Erythroblast (primary cell): Measurements from ENCODE around the gene TEX44.
"Not testable (repeated sequence)": the region's sequence is repeated elsewhere in the genome, so short reads cannot be mapped to it uniquely, and the experiment has no call there.

Experiments used
- DNase-seq, 2 experiments: peaks; one replicate each; lab custom pipeline; 2025; lab: John Stamatoyannopoulos, UW
- GATA1 ChIP-seq: IDR thresholded peaks from 2 replicates; pipeline ENCODE4 v1.6.1; 2011; ENCODE audit warnings: low read depth, mild to moderate bottlenecking, control low read depth, low read length, moderate library complexity
- POLR2A ChIP-seq: IDR thresholded peaks from 2 replicates; pipeline ENCODE4 v1.6.1; 2011; ENCODE audit warnings: mild to moderate bottlenecking, low read length

The TEX44 gene

GRCh38 chr2:231592636-231593145 is at the start of gene TEX44:
TSS of gene TEX44 (plus strand) at chr2:231592864. CDS start at chr2:231592952, 88 bp downstream.
- TF ChIP-seq POLR2A (no peak), GATA1 (no peak)
- DNase-seq = no peak

- TF ChIP-seq GATA1 (no peak), POLR2A (no peak)
- DNase-seq = peak in 1 of 2 experiments; percentile 11
Measured at GRCh38 chr2:231545105-231545902, 47.4 kb upstream of the TEX44 start.

- no peak for DNase-seq
- TF ChIP-seq GATA1 = no peak
- no peak for TF ChIP-seq POLR2A
Measured at GRCh38 chr2:231546014-231546715, 46.5 kb upstream of the TEX44 start.

GRCh38 chr2:231547315-231548110 is 45.2 kb upstream of the TEX44 start:
- TF ChIP-seq POLR2A (no peak), GATA1 (no peak)

GRCh38 chr2:231548752-231549151 is 43.9 kb upstream of the TEX44 start:
- DNase-seq = no peak
- TF ChIP-seq POLR2A = no peak
- TF ChIP-seq GATA1 = no peak

More at GRCh38 chr2:231547315-231548110, 45.2 kb upstream of the TEX44 start:
- DNase-seq = no peak

- TF ChIP-seq POLR2A = no peak
- TF ChIP-seq GATA1 = no peak
- DNase-seq = no peak
Measured at GRCh38 chr2:231549446-231550239, 43.0 kb upstream of the TEX44 start.

GRCh38 chr2:231552752-231553151 is 39.9 kb upstream of the TEX44 start:
- DNase-seq = no peak
- TF ChIP-seq GATA1 (no peak), POLR2A (no peak)

- DNase-seq = no peak
- TF ChIP-seq GATA1 (no peak), POLR2A (no peak)
Measured at GRCh38 chr2:231554327-231554726, 38.3 kb upstream of the TEX44 start.

- TF ChIP-seq POLR2A (no peak), GATA1 (no peak)
- peak in 1 of 2 experiments; percentile 12 for DNase-seq
Measured at GRCh38 chr2:231554748-231555545, 37.7 kb upstream of the TEX44 start.

GRCh38 chr2:231556496-231556895 is 36.2 kb upstream of the TEX44 start:
- not testable (repeated sequence) for DNase-seq

- no peak for TF ChIP-seq POLR2A
- TF ChIP-seq GATA1 = no peak
Measured at GRCh38 chr2:231556981-231557380, 35.7 kb upstream of the TEX44 start.

GRCh38 chr2:231557571-231558217 is 35.0 kb upstream of the TEX44 start:
- peak; percentile 75 to 82 for DNase-seq
- no peak for TF ChIP-seq GATA1
- TF ChIP-seq POLR2A = no peak

More at GRCh38 chr2:231556981-231557380, 35.7 kb upstream of the TEX44 start:
- DNase-seq = no peak

- TF ChIP-seq GATA1 (no peak), POLR2A (no peak)
- DNase-seq = peak; percentile 65
Measured at GRCh38 chr2:231563378-231563961, 29.2 kb upstream of the TEX44 start.
